B cell (primary cell): ENCODE measurements around the gene CMPK2. TPM values are rescaled to one million over a fixed set of nuclear protein-coding genes. Genes with fewer than 3 reads are reported as not detected.

Experiments used
- ATAC-seq: fragments of 200-7000 bp; cut with Tn5 transposase; one replicate; pipeline ENCODE4 v1.10.0; 2021; ENCODE audit warnings: low read depth, mild to moderate bottlenecking, moderate number of reproducible peaks, moderate library complexity
- CTCF ChIA-PET: fragments of 350-600 bp; sonication (Branson Sonifier 250); formaldehyde crosslinking; loops from one replicate; lab custom pipeline; 2021; ENCODE audit warnings: antibody characterized with exemption, inconsistent platforms; lab: Charles Lee
- POLR2A ChIA-PET: fragments of 350-600 bp; sonication (Branson Sonifier 250); formaldehyde crosslinking; loops from one replicate; lab custom pipeline; 2021; ENCODE audit warnings: antibody characterized with exemption; lab: Charles Lee
- DNase-seq: peaks from one replicate; pipeline ENCODE4 v3.0.0; 2013
- H2AFZ ChIP-seq: 2 replicates; pipeline ENCODE4 v1.6.1; 2012; ENCODE audit warnings: mild to moderate bottlenecking, low read depth, low read length; ENCODE audit not compliant: insufficient read depth, poor library complexity, severe bottlenecking
- H3K27ac ChIP-seq, 2 donors: 1 replicate in 1 of 2; 2 replicates in 1 of 2; pipeline ENCODE4 v1.5.1; 2012 to 2013; ENCODE audit warnings: low read length in 2 of 2, mild to moderate bottlenecking in 2 of 2, moderate library complexity in 1 of 2
- H3K27me3 ChIP-seq, 4 experiments: fragments of 200-600 bp in 1 of 4; sonication (generic) in 1 of 4; replicated peaks in 1 of 4; 1 replicate in 2 of 4; 2 replicates in 2 of 4; pipeline versions ENCODE4 v1.6.1 to v1.7.0; 2013 to 2016; ENCODE audit warnings: low read length in 3 of 4, mild to moderate bottlenecking in 2 of 4, mixed read lengths in 1 of 4, moderate library complexity in 1 of 4; ENCODE audit not compliant: insufficient read depth in 4 of 4, control insufficient read depth in 3 of 4; ENCODE audit errors: control extremely low read depth in 1 of 4
- H3K36me3 ChIP-seq, 2 experiments: replicated peaks in 1 of 2; 1 replicate in 1 of 2; 2 replicates in 1 of 2; pipeline versions ENCODE4 v1.6.1 to v1.7.1; 2013; ENCODE audit warnings: low read length in 1 of 2; ENCODE audit not compliant: insufficient read depth in 2 of 2, control insufficient read depth in 1 of 2; ENCODE audit errors: control extremely low read depth in 1 of 2, extremely low read depth in 1 of 2
- H3K4me1 ChIP-seq, 2 donors: fragments of 200-600 bp in 1 of 2; sonication (generic) in 1 of 2; 1 replicate in 1 of 2; 2 replicates in 1 of 2; pipeline versions ENCODE4 v1.5.1 to v1.6.1; 2013 to 2017; ENCODE audit warnings: low read length in 2 of 2; ENCODE audit not compliant: control insufficient read depth in 2 of 2, insufficient read depth in 2 of 2
- H3K4me2 ChIP-seq: replicated peaks from 2 replicates; pipeline ENCODE3; 2012; ENCODE audit warnings: mild to moderate bottlenecking, low read depth, low read length; ENCODE audit not compliant: poor library complexity, severe bottlenecking
- H3K4me3 ChIP-seq, 5 experiments: fragments of 200-600 bp in 1 of 5; sonication (generic) in 1 of 5; 1 replicate in 3 of 5; 2 replicates in 2 of 5; pipeline versions ENCODE4 v1.5.1 to v1.7.0; 2011 to 2016; ENCODE audit warnings: low read length in 4 of 5, mild to moderate bottlenecking in 4 of 5, low read depth in 2 of 5, control low read depth in 1 of 5, moderate library complexity in 1 of 5; ENCODE audit not compliant: insufficient read depth in 1 of 5; ENCODE audit errors: control extremely low read depth in 1 of 5, extremely low read depth in 1 of 5
- H3K79me2 ChIP-seq: fragments of 200-600 bp; sonication (generic); one replicate; pipeline ENCODE4 v1.6.0; 2016; ENCODE audit warnings: low read length; ENCODE audit not compliant: control insufficient read depth, insufficient read depth
- H3K9ac ChIP-seq: fragments of 200-600 bp; sonication (generic); 2 replicates; pipeline ENCODE4 v1.6.1; 2017; ENCODE audit warnings: mild to moderate bottlenecking, low read length, moderate library complexity
- H3K9me3 ChIP-seq, 3 donors: one replicate each; pipeline versions ENCODE4 v1.6.1 to v1.7.1; 2013; ENCODE audit warnings: low read length in 2 of 3; ENCODE audit not compliant: control insufficient read depth in 2 of 3, insufficient read depth in 1 of 3; ENCODE audit errors: control extremely low read depth in 1 of 3
- H4K20me1 ChIP-seq: 2 replicates; pipeline ENCODE4 v1.6.0; 2012; ENCODE audit warnings: mild to moderate bottlenecking, low read length; ENCODE audit not compliant: insufficient read depth, control insufficient read depth, poor library complexity, severe bottlenecking
- H3K27ac Mint-ChIP-seq: one replicate; pipeline ENCODE4 v1.8.0; 2021; ENCODE audit warnings: mixed read lengths
- H3K27me3 Mint-ChIP-seq: one replicate; pipeline ENCODE4 v1.8.0; 2021; ENCODE audit warnings: mixed read lengths
- H3K4me1 Mint-ChIP-seq: one replicate; pipeline ENCODE4 v1.8.0; 2021; ENCODE audit warnings: mixed read lengths
- H3K4me3 Mint-ChIP-seq: one replicate; pipeline ENCODE4 v1.8.0; 2021; ENCODE audit warnings: mixed read lengths
- H3K9me3 Mint-ChIP-seq: one replicate; pipeline ENCODE4 v1.8.0; 2022; ENCODE audit warnings: mixed read lengths; ENCODE audit not compliant: insufficient read depth
- EZH2 ChIP-seq: IDR thresholded peaks from 2 replicates; pipeline ENCODE4 v1.6.1; 2012; ENCODE audit warnings: borderline replicate concordance, low read depth, mild to moderate bottlenecking, moderate library complexity, low read length; ENCODE audit not compliant: insufficient read depth, poor library complexity, severe bottlenecking
- WGBS: methylation state at CpG from one replicate; pipeline ENCODE4 v1.1.5; 2013; ENCODE audit warnings: missing lambda C conversion rate; ENCODE audit not compliant: insufficient coverage; 5-methylcytosine and 5-hydroxymethylcytosine counted together
- intact Hi-C: fragments of 100-400 bp; cut with micrococcal nuclease; formaldehyde crosslinking; loops from one replicate; pipeline ENCODE4 v1.10.0; 2022
- polyA plus RNA-seq: library from polyadenylated mRNA; depleted of rRNA; stranded (reverse); fragments of >200 nt; gene quantifications from 2 replicates; pipeline ENCODE4 v1.2.3, GENCODE V29; 2012
- total RNA-seq, 2 donors: library from RNA; stranded (reverse); fragments of 120-200 nt in 1 of 2; gene quantifications; 1 replicate in 1 of 2; 2 replicates in 1 of 2; pipeline versions ENCODE4 v1.2.3 to v1.2.4, GENCODE V29; 2013 to 2022
- TF ChIP-seq, protein P1 (sequence below): fragments of 200-600 bp; IDR thresholded peaks from one replicate; pipeline ENCODE4 v1.8.0; 2022; ENCODE audit warnings: antibody characterized with exemption, mild to moderate bottlenecking

Gene CMPK2
- total and polyA plus RNA-seq, 2 donors (not counting 1 experiment from before 2014, with no cell fraction given), result 1.2 to 2.9 TPM

DNA sequence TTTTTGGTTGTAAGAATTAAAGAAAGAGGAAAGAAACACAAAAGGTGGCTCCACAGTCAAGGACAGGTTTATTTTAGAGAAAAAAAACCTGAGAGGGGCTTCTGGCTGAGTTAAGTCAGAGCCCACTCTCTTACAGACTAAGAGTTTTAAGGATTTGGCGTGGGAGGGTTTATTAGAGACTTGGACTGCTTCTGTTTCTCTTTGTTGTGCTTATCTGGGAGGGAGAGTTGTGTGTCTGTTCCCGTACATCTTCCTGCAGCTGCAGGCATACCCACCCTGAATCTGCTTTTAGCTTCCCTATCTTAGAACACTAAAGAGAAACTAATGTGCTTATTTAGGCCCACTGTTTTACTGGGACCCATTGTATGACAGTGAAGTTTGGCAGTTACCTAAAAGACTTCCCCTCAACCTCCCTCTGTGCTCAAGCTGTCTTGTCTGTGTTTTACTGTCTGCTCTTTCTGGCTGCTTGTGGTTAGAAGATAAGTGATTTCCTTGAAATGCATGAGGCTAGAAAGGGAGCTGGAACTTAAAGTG is 14.6 kb upstream of the CMPK2 start:
- Histone ChIP-seq H3K79me2 (peaks cover 4% of the 10 kb centered on the region), H3K36me3 (no peaks in the 10 kb centered on the region), H3K4me1 (peaks cover 14 to 15% of the 10 kb centered on the region in 2 donors), H3K4me3 (no peak overlapping the region), H4K20me1 (no peaks in the 10 kb centered on the region), H3K4me2 (no peak overlapping the region), H3K9ac (no peak overlapping the region), H2AFZ (no peak overlapping the region), H3K27ac (no peak overlapping the region), H3K9me3 (no peaks in the 10 kb centered on the region), H3K27me3 (peaks cover 0 to 8% (median 3%) of the 10 kb centered on the region in 4 experiments)
- no peak for TF ChIP-seq EZH2
- TF ChIP-seq, protein P1, sequence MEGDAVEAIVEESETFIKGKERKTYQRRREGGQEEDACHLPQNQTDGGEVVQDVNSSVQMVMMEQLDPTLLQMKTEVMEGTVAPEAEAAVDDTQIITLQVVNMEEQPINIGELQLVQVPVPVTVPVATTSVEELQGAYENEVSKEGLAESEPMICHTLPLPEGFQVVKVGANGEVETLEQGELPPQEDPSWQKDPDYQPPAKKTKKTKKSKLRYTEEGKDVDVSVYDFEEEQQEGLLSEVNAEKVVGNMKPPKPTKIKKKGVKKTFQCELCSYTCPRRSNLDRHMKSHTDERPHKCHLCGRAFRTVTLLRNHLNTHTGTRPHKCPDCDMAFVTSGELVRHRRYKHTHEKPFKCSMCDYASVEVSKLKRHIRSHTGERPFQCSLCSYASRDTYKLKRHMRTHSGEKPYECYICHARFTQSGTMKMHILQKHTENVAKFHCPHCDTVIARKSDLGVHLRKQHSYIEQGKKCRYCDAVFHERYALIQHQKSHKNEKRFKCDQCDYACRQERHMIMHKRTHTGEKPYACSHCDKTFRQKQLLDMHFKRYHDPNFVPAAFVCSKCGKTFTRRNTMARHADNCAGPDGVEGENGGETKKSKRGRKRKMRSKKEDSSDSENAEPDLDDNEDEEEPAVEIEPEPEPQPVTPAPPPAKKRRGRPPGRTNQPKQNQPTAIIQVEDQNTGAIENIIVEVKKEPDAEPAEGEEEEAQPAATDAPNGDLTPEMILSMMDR, result no peak
- POLR2A ChIA-PET, result no interaction called here
- DNase-seq (no peak), ATAC-seq (no peak)
- intact Hi-C loops, result no loop called here
- H3K4me1 Mint-ChIP-seq, result peaks cover 23% of the 10 kb centered on the region
- WGBS, result 0% methylated on average over 1 of the region's 2 CpGs
- peaks cover 15% of the 10 kb centered on the region for H3K27me3 Mint-ChIP-seq
- H3K27ac Mint-ChIP-seq, result no peak overlapping the region
- H3K4me3 Mint-ChIP-seq, result no peak overlapping the region
- CTCF ChIA-PET, result no interaction called here
- H3K9me3 Mint-ChIP-seq, result no peaks in the 10 kb centered on the region

DNA sequence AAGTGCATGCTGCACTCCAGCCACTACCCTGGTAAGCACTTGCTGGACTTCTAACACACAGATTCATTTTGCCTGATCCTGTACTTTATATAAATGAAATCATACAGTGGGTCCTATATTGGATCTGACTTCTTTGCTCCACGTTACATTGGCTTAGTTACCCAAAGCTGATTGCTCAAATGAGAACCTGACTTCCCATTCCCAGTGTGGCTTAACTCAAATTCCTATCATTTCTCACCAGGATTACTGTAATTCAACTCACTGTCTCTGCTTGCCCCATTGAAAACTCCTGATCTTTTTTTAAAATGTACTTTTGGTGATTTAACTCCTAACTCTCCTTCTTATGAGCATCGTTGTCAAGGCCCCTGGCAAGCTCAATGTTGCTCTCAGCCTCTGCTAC is 13.3 kb upstream of the CMPK2 start:
- H3K9ac ChIP-seq, result no peak overlapping the region
- no peak overlapping the region for H3K4me2 ChIP-seq
- no peaks in the 10 kb centered on the region for H3K9me3 ChIP-seq
- no peak overlapping the region for H2AFZ ChIP-seq
- ATAC-seq (no peak), DNase-seq (no peak)
- WGBS, result 100% methylated on average over 2 of the region's 2 CpGs
- H3K79me2 ChIP-seq, result peaks cover 4% of the 10 kb centered on the region
- intact Hi-C loops, result no loop called here
- ChIA-PET CTCF (no interaction called here), POLR2A (no interaction called here)
- H3K4me3 ChIP-seq, result no peak overlapping the region
- TF ChIP-seq, protein P1, result no peak
- TF ChIP-seq EZH2, result no peak
- Mint-ChIP-seq H3K4me3 (no peak overlapping the region), H3K27ac (no peak overlapping the region), H3K9me3 (no peaks in the 10 kb centered on the region), H3K4me1 (peaks cover 23% of the 10 kb centered on the region), H3K27me3 (peaks cover 12% of the 10 kb centered on the region)
- no peak overlapping the region for H3K27ac ChIP-seq
- peaks cover 14 to 15% of the 10 kb centered on the region in 2 donors for H3K4me1 ChIP-seq
- peaks cover 0 to 8% (median 3%) of the 10 kb centered on the region in 4 experiments for H3K27me3 ChIP-seq
- H4K20me1 ChIP-seq, result no peaks in the 10 kb centered on the region
- no peaks in the 10 kb centered on the region for H3K36me3 ChIP-seq
